GM21825 (cell line): ENCODE measurements around the gene TRIP12.
"Not testable (repeated sequence)": the region's sequence is repeated elsewhere in the genome, so short reads cannot be mapped to it uniquely, and the experiment has no call there.

Source experiments
- ATAC-seq: cut with Tn5 transposase; IDR thresholded peaks from one replicate; pipeline ENCODE4 v1.9.1; 2021; ENCODE audit warnings: mild to moderate bottlenecking, moderate library complexity; ENCODE audit not compliant: unreplicated experiment

TRIP12 gene

GRCh38 chr2:229725716-229726574, 195.9 kb downstream of the TRIP12 start:
- ATAC-seq, result no peak

DNA sequence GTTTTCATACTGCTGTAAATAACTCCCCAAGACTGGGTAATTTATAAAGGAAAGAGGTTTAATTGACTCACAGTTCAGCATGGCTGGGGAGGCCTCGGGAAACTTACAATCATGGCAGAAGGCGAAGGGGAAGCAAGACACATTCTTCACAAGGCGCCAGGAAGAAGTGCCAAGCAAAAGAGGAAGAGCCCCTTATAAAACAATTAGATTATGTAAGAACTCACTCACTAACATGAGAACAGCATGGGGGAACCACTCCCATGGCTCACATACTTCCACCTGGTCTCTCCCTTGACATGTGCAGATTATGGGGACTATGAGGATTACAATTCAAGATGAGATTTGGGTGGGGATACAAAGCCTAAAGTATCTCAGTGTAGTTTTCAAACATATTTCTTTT, 198.6 kb downstream of the TRIP12 start:
- not testable (repeated sequence) for ATAC-seq

GRCh38 chr2:229719926-229720647, 201.7 kb downstream of the TRIP12 start:
- ATAC-seq, result no peak

DNA sequence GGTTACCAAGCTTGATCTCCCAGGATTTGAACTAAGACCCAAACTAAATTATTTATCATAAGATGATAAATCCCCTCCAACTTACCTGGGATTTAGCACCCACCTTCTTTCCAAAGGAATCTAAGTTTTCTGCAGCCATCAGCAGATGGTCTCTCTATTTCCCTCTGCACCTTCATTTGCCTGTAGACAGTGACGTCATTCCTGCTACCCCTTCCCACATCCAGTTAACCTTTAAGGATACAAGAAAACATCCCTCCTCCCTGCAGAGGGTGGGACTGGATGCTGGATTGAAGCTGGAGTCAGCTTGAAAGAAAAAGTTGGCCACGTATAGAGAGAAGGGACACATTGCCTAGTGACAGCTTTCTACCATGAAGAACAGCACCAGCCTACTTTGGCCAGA, 203.8 kb downstream of the TRIP12 start:
- ATAC-seq, result no peak

- no peak for ATAC-seq
Measured at GRCh38 chr2:229715895-229716507, 205.8 kb downstream of the TRIP12 start.

- peak; percentile 35 for ATAC-seq
Measured at GRCh38 chr2:229714736-229715541, 206.9 kb downstream of the TRIP12 start.

GRCh38 chr2:229714080-229714735, 207.6 kb downstream of the TRIP12 start, which contains the start of gene DNER:
TSS of gene DNER (minus strand) at chr2:229714555. CDS start at chr2:229714423, 132 bp downstream.
- ATAC-seq, result peak; percentile 80
